Hematopoietic multipotent progenitor cell (in vitro differentiated cells): ENCODE data around the gene AFF1. TPM values are rescaled to one million over a fixed set of nuclear protein-coding genes. Genes with fewer than 3 reads are reported as not detected.
"Not testable (repeated sequence)": the region's sequence is repeated elsewhere in the genome, so short reads cannot be mapped to it uniquely, and the experiment has no call there.

ENCODE experiments used
- DNase-seq, 3 donors: peaks; one replicate each; pipeline ENCODE4 v3.0.0-alpha.2; 2011 to 2015; ENCODE audit warnings: low read depth in 2 of 3, low spot score in 2 of 3
- total RNA-seq: library from RNA; depleted of rRNA; stranded (reverse); fragments of >200 nt; gene quantifications from one replicate; pipeline ENCODE4 v1.2.3, GENCODE V29; 2012

Gene AFF1
- total RNA-seq, 1 donor: 44.4 TPM

DNA sequence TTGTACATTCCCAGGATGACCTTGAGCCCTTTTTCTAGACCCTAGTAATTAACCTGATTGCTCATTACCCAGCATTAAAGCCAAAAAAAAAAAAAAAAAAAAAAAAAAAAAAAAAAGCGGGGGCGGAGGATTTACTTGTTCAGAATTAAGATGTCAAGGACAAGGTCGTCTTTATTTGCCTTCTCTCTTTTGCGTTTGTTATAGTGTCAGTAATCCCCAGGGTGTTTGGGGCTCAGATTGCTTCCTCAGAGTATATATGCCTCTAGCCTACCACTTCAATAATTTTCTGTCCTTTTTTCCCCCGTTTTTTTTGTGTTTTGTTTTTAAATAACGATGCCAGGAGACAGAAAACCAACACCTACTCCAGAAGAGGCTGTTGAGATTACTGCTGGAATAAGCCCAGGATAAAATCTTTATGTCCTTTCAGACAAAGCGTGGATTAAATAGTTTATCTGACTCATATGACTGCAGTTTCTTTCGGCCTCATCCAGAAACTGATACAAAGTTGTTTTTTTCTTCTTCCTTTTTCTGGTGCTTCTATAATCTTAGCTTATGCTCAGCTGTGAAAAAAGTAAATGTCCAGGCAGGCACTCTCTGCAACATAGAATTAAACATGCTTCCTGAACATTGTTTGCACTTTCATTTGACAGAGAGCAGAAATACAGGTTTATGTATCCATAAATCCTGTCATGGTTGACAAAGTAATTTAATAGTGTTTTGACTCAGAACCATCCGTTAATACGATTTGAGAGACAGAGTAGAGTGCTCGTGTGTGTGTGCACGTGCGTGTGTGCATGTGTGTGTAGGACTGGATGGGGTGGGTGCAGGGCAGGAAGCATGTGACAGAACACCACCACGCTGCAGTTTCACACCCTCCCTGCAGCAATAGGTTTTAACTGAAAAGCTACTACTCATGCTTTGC, 138.6 kb downstream of the AFF1 start:
- peak in 2 of 3 donors; percentile 36 to 43 for DNase-seq

DNA sequence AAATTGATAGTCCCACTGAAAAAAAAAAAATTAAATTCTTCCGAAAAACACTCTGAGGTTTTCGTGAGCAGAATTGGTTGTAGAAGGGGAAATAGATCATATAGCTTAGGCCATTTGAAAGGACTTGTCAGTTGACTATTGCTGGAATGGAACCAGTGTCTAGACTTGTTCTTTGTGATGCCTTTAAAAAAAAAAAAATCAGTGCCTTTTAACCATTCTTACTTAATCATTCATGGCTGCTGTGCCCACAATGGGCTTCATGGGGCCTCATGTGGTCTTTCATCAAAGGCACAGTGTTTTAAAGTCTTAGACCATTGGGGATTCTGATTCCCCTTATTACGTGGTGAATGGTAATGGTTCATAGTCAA, 139.3 kb downstream of the AFF1 start:
- no peak for DNase-seq

DNA sequence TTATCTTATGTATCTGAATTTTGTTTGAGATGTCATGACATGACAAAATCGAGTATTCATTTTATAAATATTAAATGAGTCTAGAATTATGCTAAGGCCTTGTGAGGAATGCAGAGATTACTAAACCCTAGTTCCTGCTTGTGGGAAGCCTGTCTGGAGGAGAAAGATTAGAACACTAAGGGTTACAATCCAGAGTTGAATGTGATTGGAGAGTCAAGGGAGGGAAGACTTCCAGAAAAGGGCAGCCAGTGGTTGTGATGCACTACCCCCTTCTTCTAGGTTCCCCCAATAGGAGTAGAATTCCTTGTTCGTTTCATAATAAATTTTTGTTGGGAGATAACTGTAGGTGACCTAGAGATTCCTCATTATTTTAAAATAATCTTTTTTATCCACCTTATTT, 141.1 kb downstream of the AFF1 start:
- no peak for DNase-seq

DNA sequence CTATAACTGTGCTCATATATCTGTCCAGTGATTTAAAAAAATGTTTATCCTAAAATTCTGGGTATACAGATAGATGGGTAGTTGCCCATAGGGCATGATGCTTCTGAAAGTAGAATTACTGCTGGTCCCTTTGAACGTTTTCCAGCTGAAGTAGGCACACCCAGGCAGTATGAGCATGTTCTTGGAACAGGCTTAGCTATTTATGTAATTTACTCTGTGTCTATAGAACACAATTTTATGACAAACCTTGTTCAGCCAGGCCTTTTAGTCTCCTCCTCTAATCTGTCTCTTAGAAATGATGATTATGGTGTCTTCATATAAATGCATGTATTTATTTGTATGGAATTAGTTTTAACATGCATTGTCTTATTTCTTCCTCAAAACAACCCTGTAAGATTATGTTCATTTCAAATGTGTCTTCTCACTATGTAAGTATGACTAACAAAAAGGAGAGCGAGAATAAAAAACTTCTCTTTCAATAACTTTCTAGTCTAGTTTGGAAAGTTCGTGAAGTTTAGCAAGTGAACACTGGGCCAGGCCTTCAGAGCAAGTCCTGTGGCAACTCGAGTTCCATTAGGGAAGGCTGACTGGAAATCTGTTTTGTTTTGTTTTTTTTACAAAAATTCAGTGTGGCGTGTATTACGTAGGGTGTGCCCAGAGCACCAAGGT, 142.0 kb downstream of the AFF1 start:
- DNase-seq: no peak

DNA sequence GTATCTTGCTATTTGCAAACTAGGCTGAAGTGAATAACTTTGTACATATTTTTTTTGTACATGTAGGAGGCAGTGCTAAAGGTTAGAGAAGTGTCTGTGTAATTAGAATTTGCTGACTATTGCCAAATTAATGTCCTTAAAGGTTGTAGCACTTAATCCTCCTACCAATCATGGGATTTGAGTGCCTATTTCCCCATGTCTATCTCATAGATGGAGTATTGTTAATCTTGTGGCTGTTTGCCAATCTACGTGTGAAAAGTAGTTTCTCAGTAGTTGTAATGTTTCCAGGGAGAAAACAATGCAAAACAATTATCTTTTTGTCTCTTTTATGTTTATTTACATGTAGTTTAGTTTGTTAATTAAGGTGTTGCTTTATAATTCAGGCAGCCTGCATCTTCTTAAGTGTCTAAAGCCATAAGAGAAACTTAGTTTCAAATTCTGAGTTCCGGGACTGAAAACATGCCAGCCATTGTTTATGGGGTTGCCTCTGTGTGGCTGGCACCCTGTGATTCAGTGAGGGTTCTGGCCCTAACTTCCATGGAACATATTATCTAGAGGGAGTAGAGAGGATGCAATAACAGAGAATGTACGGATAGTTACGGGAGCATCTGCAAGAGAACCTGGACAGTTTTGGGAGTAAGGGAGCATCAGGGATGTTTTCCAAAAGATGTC, 143.2 kb downstream of the AFF1 start:
- no peak for DNase-seq

DNA sequence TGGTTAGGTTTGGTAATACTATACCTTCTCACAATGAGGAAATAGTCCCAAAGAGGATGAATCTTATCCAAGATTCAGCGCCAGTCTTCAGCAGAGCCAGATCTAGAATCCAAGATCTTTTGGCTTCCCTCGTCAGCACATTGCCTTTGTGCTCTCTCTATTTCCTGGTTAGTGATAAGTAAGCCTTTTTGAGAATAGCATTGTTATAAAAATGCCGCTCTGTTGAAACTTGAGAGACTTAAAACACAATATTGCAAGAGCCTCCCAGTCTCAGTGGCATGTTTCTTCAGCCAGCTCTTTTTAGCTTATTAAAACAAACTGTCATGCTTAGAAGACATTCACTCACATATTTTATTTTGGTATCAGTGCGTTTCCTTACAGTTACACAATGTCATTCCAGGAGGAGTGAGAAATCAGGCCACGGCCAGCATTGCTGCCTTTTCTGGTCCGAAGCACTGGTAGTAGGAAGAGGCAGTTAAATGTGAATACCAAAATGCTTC, 144.2 kb downstream of the AFF1 start:
- no peak for DNase-seq

DNA sequence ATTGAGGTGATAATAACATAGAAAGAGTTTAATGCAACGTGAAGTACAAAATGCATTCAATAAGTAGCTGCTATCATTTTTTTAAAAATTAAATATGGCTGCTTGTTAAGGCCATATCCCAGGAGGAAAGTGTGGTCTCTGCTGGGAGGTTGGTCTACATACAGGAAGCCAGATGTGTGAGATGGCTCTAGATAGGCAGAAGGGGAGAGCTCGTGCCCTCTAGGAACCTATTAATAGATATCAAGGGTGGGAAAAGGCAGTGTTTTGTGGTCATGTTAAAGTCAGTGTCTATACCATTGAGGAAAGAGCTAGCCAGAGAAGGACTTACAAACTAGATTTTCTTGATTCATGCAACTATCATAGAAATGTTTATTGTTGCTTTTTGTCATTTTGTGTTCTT, 145.2 kb downstream of the AFF1 start:
- DNase-seq: peak in 1 of 3 donors; percentile 24

DNA sequence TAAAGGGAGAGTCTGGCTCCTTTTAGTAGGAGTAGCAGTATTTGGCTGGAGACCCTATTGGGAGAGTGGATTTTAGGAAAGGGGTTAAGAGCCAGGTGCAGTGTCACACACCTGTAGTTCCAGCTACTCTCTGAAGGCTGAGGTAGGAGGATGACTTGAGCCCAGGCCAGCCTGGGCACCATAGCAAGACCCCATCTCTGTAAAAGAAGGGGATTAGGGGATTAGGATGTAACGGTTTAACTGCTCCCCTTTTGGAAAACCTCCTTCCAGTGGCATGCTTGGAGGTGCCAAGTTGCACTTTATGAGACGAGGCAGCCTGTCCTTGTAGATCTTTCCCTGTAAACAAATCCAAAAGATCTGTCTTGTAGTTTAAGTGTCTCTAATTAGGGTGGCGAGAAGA, 145.7 kb downstream of the AFF1 start:
- no peak for DNase-seq

DNA sequence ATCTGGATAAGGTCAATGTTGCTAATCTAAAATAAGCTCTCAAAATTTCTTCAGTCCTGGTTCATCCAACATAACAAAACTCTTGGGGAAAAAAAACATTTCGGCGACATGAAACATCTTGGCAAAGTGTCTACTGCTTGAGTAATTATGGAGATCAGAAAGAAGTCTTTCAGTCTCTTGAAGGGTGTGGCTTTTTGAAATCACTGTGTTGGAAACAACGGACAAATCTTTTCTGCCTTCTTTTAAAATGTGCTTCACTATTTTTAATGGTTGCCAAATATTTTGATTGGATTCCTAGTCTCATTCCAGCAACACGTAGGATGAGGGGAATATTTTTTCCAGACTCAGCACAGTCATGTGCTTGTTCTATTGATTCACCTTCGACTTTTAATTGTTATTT, 147.0 kb downstream of the AFF1 start:
- DNase-seq: no peak

DNA sequence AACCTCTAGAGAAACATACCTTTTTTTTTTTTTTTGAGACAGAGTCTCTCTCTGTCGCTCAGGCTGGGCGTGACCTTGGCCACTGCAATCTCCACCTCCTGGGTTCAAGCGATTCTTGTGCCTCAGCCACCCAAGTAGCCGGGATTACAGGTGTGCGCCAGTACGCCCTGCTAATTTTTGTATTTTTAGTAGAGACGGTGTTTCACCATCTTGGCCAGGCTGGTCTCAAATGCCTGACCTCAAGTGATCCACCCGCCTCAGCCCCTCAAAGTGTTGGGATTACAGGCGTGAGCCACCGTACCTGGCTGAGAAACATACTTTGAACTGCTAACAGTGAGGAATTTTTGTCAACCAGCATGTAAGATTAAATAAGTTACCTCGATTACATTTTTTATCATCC, 150.9 kb downstream of the AFF1 start:
- not testable (repeated sequence) for DNase-seq

DNA sequence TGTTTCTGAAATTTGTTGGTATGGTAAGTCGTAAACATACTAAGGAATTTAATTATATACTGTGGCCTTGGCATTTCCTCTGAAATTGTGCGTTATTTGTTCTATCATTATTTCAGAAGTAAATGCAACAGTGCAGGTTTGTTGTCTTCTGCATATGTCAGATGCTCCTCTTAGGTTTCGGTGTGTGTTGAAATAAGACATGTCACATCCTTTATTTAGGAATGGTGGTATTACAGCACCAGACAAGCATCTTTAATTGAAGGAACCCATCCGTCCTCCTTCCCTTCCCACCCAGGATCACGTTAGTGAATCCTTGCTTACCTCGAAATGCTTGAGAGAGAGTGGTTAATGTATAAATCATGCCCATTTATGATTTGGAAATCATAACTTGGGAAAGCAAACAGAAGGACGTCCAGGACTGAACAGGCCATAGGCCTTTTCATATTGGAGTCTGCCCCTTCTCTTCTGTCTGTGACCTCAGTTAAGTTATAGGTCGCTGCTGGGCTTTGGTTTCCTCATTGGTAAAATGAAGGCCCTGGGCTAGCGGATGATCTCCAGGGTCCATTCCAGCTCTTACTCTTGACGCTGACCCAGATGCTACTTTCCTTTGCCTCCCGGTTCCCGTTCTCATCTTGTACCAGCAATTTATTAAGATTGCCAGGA, 151.5 kb downstream of the AFF1 start:
- no peak for DNase-seq

DNA sequence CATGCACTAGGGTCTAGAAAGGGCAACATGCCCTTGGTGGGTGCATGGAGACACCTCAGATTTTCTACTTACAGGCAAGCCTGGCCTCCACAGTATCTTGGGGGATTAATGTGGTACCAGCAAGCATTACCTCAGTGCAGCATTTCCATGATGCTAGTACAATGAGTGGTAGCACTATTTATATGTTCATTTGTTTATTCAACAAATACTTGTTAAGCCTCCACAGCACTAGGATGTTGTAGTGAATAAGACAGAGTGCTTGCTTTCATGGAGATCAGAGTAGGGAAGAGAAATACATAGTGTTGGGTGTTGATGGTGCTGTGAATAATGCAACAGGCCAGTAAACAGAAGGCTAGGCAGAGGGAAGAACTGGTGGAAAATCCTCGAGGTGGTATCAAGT, 152.2 kb downstream of the AFF1 start:
- DNase-seq: no peak

DNA sequence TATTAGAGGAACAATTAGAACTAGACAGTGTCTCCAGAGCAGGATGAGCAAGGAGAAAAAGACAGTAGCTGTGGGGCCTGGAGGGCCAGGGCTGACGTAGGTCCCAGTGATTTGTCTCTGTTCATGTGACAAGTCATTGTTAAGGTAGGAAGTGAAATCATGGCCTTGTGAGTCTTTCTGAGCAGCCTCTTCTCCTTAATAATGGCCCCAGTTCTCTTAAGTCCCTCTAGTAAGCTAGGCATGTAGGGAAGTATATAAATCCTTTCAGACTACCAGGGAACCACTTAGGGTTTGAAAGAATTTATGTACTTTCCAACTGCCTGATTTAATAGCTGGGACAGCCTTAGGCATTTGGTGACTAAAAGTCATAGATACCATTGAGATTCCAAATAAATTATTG, 152.6 kb downstream of the AFF1 start:
- no peak for DNase-seq

DNA sequence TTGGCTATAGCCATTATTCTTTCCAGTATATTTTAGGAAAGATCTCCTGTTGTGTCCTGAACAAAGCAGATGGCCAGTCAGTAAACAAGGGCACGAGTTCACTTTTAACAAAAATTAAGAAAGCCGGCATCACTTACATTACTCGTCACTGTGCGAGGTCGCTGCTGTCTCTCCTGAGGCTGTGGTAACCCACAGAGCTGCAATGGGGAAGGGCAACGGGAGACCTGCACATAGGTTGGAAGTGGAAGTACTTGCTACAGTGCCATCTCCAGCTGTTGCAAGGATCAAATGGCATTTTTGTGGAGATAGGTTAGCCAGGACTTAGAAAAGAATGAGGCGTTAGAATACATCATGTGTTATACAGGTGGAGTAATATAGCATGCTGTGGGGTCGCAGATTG, 153.4 kb downstream of the AFF1 start:
- DNase-seq: no peak

DNA sequence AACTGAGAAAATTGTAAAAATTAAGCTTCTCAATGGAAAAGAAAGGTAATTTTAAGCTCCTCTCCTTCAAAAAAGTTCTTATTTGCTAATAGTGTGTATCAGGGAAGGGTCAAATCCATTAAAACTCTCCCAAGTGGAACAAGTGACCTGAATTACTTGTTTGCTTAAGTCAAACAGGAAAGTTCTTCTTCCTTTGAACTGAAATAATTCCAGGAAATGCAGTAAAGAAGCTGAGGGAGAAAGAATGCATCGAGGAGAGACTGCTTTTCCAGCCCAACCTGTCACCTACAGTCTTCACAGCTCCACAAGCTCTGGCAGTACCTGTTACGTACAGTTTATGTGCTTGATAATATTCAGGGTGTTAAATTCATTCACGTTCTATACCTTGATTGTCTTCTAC, 154.6 kb downstream of the AFF1 start:
- DNase-seq: no peak

DNA sequence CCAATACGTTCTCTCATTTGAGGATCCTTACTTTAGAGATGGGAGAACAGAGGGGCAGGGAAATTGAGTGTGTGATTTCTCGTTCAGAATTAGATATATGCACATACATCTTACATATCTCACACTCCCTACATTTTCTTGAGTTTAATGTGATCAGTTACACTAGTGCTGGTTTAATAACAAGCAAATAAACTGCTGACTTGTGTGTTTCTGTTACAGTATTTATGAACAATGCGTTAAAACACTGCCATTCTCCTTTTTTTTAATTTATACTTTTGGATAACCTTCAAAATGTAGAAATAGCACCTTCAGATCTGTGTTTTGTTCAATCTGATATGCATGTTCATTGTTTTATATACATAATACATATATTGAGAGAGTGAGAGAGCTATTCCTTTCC, 155.5 kb downstream of the AFF1 start:
- no peak for DNase-seq

DNA sequence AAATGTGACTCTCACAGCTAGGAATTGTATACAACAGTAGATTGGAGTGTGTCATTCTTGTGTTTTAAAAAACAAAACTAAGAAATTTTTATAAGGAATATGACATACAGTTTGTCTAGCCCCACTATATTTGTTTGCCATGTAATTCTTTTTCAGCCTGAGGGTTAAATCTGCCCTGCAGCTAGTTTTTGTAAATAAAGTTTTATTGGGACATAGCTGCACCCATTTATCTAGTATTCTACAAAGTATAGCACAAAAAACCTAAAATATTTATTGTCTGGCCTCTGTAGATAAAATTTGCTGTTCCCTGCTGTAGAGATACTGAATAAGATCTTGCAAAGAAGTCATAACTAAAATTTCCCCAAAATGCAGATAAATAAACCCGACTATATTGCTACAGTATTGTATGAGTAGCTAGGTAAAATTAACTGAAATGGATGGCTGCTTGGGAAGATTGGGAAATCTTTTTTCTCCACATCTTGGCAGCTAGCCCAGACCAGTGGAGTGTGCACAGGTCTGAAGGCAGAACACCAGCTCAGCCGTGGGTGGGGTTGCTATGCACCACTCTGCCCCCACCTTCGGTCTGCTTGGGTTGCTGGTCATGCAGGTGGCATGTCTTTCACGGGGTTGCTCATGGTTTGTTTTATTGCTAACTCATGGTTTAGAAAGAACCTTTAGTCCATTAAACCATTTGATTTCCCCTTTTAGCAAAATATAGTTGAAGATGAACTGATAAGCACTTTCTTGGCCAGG, 157.8 kb downstream of the AFF1 start:
- peak in 2 of 3 donors; percentile 74 to 86 for DNase-seq

DNA sequence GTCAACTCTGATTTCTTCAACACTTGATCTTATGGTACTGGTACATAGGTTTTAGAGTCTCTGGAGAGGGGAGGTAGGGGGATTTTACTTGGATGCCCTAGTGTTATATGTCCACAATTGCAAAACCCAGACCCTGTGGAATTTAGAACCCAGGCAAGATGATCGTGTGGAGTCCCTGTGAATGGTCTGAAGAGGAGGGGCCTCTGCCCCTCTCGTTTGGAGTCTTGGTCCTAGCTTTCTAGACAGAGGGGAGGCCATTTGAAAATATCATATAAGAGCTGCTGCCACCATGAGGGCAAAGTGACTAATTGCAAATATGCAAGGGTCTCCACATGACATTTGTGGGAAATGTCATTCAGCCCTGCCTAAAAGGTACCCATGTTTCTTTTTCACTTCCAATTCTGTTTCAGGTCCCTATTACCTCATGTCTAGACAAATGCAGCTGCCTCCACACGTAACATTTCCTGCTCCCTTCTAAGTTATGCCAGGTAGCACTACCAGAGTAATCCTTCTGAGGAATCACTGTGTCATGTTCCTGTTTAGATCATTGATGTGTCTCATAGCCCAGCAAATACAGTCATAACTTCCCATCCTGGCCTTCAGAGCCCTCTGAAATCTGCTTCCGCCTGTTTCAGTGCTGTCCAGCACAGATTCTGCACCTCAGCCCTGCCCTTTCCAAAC, 158.8 kb downstream of the AFF1 start:
- DNase-seq: peak in 2 of 3 donors; percentile 68 to 82

DNA sequence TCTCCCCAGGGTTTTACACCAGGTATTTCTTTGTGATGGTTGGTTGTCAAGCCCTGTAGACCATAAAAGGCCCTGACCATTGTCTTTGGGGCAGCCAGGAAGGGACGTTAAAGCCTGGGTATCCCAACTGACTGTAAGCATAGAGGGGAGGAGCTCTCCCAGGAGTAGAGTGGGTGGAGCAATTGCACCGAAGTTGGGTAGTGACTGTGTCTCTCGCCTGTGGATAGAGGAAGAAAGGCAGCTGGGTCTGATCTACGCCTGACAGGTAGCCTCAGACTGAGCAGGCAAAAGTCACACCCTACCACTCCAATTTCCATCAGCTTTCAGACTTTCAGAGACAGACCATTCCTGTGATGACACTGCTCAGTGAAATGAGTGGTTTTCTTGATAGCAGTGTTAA, 162.3 kb downstream of the AFF1 start:
- DNase-seq: no peak

DNA sequence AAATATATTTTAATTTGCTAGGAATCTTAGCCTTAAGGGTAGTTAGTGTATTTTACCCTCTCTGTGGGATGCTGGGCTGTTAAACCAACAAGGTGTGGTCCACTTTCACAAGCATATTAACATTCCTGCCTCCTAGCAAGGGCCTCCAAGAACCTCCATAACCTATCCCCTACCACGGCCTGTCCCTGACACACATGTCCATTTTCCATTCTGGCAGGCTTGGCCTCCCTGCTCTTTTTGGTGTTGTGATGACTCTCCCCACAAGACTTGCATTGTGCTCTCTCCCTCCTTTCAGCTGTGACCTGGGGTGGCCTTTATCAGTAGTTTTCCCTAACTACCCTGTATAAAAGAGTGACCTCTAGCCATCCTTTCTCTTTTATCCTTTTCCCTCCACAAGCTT, 165.4 kb downstream of the AFF1 start:
- no peak for DNase-seq
